DMS153 treated with DMSO at 0.1 percent for 48 hours (cell line): ENCODE data around the gene PTPRG.
"Not testable (repeated sequence)": the region's sequence is repeated elsewhere in the genome, so short reads cannot be mapped to it uniquely, and the experiment has no call there.

Source experiments
- DNase-seq: peaks from one replicate; lab custom pipeline; 2025; ENCODE audit not compliant: unreplicated experiment; lab: John Stamatoyannopoulos, UW

The PTPRG gene

GRCh38 chr3:62035402-62036057 lies 474.2 kb downstream of the PTPRG start:
- DNase-seq: no peak

- no peak for DNase-seq
Measured at GRCh38 chr3:62036726-62037125, 475.4 kb downstream of the PTPRG start.

GRCh38 chr3:62038798-62039197 lies 477.4 kb downstream of the PTPRG start:
- DNase-seq: not testable (repeated sequence)

GRCh38 chr3:62039586-62039985 lies 478.2 kb downstream of the PTPRG start:
- no peak for DNase-seq

- no peak for DNase-seq
Measured at GRCh38 chr3:62041681-62042080, 480.3 kb downstream of the PTPRG start.

GRCh38 chr3:62044874-62045411 lies 483.6 kb downstream of the PTPRG start:
- DNase-seq: no peak

- DNase-seq: no peak
Measured at GRCh38 chr3:62046326-62046725, 485.0 kb downstream of the PTPRG start.

- no peak for DNase-seq
Measured at GRCh38 chr3:62048577-62048976, 487.2 kb downstream of the PTPRG start.

- no peak for DNase-seq
Measured at GRCh38 chr3:62049033-62049432, 487.7 kb downstream of the PTPRG start.

- peak; percentile 0 for DNase-seq
Measured at GRCh38 chr3:62051506-62051905, 490.1 kb downstream of the PTPRG start.

- DNase-seq: no peak
Measured at GRCh38 chr3:62052331-62052730, 491.0 kb downstream of the PTPRG start.

- DNase-seq: no peak
Measured at GRCh38 chr3:62056658-62057057, 495.3 kb downstream of the PTPRG start.

- DNase-seq: no peak
Measured at GRCh38 chr3:62057339-62058047, 496.1 kb downstream of the PTPRG start.

GRCh38 chr3:62065985-62066693 lies 504.8 kb downstream of the PTPRG start:
- DNase-seq: no peak

- no peak for DNase-seq
Measured at GRCh38 chr3:62068337-62068736, 507.0 kb downstream of the PTPRG start.

GRCh38 chr3:62070891-62071290 lies 509.5 kb downstream of the PTPRG start:
- DNase-seq: no peak

- no peak for DNase-seq
Measured at GRCh38 chr3:62073038-62073437, 511.7 kb downstream of the PTPRG start.

GRCh38 chr3:62084558-62084957 lies 523.2 kb downstream of the PTPRG start:
- DNase-seq: no peak

- DNase-seq: no peak
Measured at GRCh38 chr3:62088472-62089104, 527.2 kb downstream of the PTPRG start.

- no peak for DNase-seq
Measured at GRCh38 chr3:62090066-62090465, 528.7 kb downstream of the PTPRG start.

- no peak for DNase-seq
Measured at GRCh38 chr3:62090519-62090918, 529.1 kb downstream of the PTPRG start.
